NCI-H146 treated with DMSO at 0.1 percent for 48 hours (cell line): ENCODE results near the gene SARM1.
A peak's percentile ranks its signal among the peaks of the same experiment; 100 is the strongest.

ENCODE experiments used
- DNase-seq: peaks from one replicate; lab custom pipeline; 2025; ENCODE audit not compliant: unreplicated experiment; lab: John Stamatoyannopoulos, UW

SARM1 gene

GRCh38 chr17:28367641-28368305 is 3.7 kb upstream of the SARM1 start:
- no peak for DNase-seq

- no peak for DNase-seq
Observed at GRCh38 chr17:28368306-28368831, 3.1 kb upstream of the SARM1 start.

DNA sequence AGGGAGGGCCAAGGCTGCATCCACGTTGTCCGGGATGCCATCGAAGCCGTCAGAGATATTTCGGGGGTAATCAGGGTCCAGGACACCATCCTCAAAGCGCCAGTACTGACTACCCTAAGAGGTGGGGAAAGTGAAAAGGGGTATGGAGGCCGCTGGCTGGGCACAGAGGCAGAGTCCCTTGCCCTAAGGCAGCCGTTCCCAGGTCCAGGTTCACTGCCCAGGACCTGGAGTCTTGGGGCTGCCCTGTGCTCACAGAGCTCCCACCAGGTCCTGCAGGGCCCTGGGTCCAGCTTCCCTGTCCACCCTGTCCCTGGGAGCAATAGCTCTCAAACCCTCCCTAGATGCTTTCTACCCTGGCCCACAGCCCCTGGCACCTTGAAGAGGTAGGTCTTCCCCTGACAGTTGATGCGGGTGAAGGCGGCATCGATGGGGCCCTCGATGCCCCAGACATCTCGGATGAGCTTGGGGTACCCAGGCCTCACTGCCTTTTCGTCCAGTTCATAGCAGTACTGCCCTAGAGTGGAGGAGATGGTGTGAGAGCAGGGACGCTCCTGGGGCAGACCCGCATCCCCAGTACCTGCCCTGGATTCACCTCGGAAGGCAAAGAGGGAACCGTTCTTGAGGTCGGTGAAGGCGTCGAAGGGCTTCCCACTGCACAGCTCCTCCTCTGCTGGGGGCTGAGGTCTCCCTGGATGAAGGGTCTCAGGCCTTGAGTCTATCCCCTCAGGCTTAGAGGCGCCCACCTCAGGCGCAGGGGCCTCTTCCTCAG is 2.4 kb upstream of the SARM1 start:
- DNase-seq = no peak

DNA sequence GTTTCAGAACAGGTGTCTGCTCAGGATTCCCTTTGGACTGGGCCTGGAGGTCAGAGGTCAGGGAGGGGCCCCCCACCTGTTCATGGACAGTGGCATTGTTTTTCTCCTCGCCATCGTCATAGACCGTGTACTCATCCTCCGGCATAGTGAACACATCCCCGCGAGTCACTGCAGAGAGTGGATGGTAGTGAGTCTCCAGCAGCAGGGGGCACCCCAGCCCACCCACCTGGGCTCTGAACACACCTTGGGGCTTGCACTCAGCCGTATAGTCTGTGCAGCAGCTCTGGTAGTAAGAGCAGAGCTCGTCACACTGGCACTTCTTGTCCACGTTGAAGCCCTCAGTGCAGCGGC is 1.8 kb upstream of the SARM1 start:
- DNase-seq = no peak

GRCh38 chr17:28370035-28370743 is 1.3 kb upstream of the SARM1 start, which contains the start of gene VTN:
Gene VTN, minus strand, starts transcription at chr17:28370307. Its CDS starts 104 bp downstream, at chr17:28370203.
- peak; percentile 63 for DNase-seq

DNA sequence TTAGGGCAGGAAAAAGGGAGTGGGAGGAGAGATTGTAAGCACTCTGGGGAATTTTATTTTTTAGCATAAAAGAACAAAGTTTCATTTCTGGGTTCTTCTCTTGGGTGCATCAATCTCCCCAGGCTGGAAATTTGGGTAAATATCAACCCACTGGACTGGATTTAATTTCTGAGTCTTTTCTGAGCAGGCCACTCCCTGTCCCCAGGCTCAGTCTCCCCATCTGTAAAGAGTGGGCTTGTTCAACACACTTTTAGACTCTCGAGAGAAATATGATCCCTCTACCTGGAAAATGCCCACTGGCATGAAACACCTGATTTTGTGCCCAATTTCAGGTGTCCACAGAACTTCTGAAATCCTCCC is 770 bp upstream of the SARM1 start:
- no peak for DNase-seq

GRCh38 chr17:28372203-28372944 is 880 bp downstream of the SARM1 start:
- DNase-seq = no peak

GRCh38 chr17:28372945-28373274 is 1.4 kb downstream of the SARM1 start:
- DNase-seq = no peak

GRCh38 chr17:28379814-28380801 is 8.6 kb downstream of the SARM1 start:
- DNase-seq = no peak

- no peak for DNase-seq
Observed at GRCh38 chr17:28381141-28381825, 9.8 kb downstream of the SARM1 start.

GRCh38 chr17:28384281-28385036 is 13.0 kb downstream of the SARM1 start:
- DNase-seq = peak; percentile 83

DNA sequence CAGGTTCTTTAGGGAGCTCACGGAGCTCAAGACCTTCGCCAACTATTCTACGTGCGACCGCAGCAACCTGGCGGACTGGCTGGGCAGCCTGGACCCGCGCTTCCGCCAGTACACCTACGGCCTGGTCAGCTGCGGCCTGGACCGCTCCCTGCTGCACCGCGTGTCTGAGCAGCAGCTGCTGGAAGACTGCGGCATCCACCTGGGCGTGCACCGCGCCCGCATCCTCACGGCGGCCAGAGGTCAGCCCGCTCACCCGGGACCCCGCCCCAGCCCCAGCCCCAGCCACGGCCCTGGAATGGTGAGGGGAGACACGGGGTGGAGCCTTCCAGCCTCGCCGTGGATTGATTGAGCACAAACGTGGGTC is 13.5 kb downstream of the SARM1 start:
- DNase-seq = peak; percentile 47

DNA sequence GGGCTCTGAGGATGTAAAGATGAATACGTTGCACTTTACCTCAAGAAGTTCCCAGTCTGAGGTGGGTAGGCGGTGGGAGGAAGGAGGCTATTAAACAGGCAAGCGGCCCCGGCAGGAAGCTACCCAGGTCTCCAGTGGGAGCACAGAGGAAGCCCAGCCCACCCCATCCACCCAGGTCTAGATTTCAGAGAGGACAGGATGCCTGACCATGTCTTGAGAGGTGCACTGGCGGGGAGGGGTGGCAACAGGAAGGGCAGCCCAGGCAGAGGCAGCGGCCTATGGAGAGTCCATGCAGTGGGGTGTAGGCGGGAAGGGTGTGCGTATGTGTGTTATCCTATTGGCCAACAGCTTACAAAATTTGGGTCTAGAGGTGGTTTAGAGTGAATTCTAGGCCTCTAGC is 13.9 kb downstream of the SARM1 start:
- peak; percentile 38 for DNase-seq

DNA sequence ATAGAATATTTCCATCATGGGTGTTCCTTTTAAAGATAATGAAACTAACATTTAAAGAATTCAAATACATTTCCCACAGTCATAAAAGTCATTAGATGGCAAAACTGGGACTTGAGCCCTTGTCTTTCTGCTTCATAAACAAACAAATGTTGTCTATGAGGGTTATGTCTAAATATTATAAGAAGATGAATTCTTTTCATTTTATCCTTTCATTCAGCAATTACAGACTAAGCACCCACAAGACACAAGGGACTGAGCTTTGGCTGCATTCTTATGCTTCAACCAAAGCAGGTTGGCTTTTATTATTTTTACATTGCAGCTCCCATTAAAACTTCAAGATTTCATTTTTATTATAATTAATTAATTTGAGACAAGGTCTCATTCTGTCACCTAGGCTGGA is 14.9 kb downstream of the SARM1 start:
- DNase-seq = no peak

- DNase-seq = no peak
Observed at GRCh38 chr17:28388106-28388505, 16.6 kb downstream of the SARM1 start.

- no peak for DNase-seq
Observed at GRCh38 chr17:28390141-28390540, 18.6 kb downstream of the SARM1 start.

GRCh38 chr17:28390563-28390962 is 19.1 kb downstream of the SARM1 start:
- DNase-seq = no peak

DNA sequence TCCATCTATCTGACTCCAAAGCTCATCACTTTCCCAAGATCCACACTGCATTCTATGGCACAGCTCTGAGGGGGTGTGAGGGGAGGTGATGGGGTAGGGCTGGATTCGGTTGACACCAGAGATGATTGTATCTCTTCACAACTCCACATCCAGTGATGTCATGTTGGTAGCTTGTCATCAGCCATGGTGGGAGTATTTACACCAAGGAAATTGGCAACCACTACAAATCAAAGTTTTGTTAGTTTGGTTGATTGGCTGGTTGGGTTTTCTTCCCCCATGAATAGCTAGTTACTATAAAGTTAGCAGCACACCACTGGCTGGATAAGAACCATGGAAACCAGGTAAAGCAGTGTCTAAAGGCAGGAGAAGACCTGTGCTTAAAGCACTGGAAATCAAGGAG is 19.5 kb downstream of the SARM1 start:
- no peak for DNase-seq

GRCh38 chr17:28391401-28391800 is 19.9 kb downstream of the SARM1 start:
- no peak for DNase-seq
